Testis (tissue), 2 donors: ENCODE measurements around the gene GPBP1.
"Not testable (repeated sequence)": the region's sequence is repeated elsewhere in the genome, so short reads cannot be mapped to it uniquely, and the experiment has no call there.

ENCODE experiments used
- CTCF ChIP-seq, 3 experiments: fragments of 450-650 bp in 2 of 3; fragments of 200-600 bp in 1 of 3; sonication (generic) in 1 of 3; IDR thresholded peaks; one replicate each; pipeline ENCODE4 v1.5.1; 2016 to 2019; ENCODE audit warnings: antibody characterized with exemption in 3 of 3, mild to moderate bottlenecking in 2 of 3, moderate library complexity in 1 of 3
- POLR2A ChIP-seq: fragments of 450-650 bp; IDR thresholded peaks from one replicate; pipeline ENCODE4 v1.6.1; 2017; ENCODE audit warnings: antibody characterized with exemption, mild to moderate bottlenecking, moderate library complexity

- not testable (repeated sequence) for TF ChIP-seq CTCF (IDR thresholded peaks at IDR 0.05); POLR2A
Observed at GRCh38 chr5:57178238-57178637, 4.4 kb downstream of the GPBP1 start.
